HG03135 (cell line): ENCODE measurements around the gene CREB3L4.
"Not testable (repeated sequence)": the region's sequence is repeated elsewhere in the genome, so short reads cannot be mapped to it uniquely, and the experiment has no call there.

Experiments
- ATAC-seq: cut with Tn5 transposase; IDR thresholded peaks from one replicate; pipeline ENCODE4 v1.9.1; 2021; ENCODE audit warnings: mild to moderate bottlenecking, moderate library complexity; ENCODE audit not compliant: unreplicated experiment

CREB3L4 gene

DNA sequence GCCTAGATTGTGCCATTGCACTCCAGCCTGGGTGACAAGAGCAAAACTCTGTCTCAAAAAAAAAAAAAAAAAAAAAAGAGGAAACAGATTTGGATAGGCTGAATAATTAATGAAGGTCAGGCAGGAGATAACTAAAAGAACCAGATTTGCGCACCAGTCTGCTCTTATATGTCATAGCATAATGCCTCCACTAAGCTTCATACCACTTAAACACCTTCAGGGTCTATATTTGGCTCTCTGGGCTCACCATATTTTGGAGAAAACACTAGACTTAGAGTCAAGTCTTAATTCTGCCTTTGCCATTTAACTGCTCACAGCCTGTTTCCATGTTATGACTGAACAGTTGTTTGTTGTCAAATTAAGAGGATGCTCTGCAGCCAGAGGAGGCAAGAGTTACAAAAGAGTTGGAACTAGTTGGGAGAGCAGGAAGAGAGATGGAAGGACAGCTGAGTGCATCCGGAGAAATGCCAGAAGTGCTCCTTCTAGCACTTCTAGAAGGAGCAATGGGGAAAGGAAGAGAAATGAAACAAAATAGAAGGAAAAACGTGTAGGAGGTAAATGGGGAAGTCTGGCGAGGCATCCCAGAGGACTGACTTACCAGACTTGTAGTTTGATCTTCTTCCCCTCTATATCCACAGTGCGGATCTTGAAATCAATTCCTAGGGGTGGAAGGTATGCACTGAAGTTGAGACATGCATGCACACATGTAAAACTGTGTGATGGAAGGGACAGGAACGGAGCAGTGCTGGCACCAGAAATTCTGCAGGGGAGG, 16.6 kb downstream of the CREB3L4 start:
- no peak for ATAC-seq

DNA sequence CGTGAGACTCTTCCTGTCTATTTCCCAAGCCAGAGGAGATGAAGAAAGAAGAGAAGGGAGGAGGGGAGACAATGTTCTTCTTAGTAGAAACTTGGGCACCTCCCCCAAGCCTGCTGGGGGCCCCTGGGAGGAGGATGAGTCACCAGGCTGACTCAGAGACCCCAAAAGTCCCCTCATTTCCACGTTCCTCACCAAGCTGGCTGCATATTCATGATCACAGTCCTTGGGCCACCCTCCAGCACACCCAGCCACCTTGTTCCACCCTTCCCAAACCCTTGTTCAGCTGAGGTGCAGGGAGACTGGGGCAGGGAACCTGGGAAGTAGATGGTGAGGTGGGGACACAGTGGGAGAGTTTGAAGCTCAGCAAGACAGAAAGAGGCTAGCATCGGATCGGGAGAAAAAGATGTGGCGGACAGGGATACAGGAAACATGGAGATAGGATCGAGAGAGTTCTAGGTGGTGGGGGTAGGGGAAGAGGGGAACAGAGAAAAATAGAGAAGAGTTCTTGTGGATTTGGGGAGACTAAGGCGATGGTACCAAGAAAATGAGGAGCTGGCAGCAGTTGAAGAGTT, 17.7 kb downstream of the CREB3L4 start:
- ATAC-seq = no peak

GRCh38 chr1:153985941-153986761, 18.4 kb downstream of the CREB3L4 start, which contains the start of gene RAB13:
TSS of gene RAB13 (minus strand) at chr1:153986339. CDS start at chr1:153986236, 103 bp downstream.
- ATAC-seq = no peak

- no peak for ATAC-seq
Observed at GRCh38 chr1:153987621-153988020, 19.9 kb downstream of the CREB3L4 start.

GRCh38 chr1:153990468-153991150, 22.9 kb downstream of the CREB3L4 start, which contains the start of gene RPS27:
TSS of gene RPS27 (plus strand) at chr1:153990762. CDS start at chr1:153990797, 35 bp downstream.
- ATAC-seq = peak; percentile 81

DNA sequence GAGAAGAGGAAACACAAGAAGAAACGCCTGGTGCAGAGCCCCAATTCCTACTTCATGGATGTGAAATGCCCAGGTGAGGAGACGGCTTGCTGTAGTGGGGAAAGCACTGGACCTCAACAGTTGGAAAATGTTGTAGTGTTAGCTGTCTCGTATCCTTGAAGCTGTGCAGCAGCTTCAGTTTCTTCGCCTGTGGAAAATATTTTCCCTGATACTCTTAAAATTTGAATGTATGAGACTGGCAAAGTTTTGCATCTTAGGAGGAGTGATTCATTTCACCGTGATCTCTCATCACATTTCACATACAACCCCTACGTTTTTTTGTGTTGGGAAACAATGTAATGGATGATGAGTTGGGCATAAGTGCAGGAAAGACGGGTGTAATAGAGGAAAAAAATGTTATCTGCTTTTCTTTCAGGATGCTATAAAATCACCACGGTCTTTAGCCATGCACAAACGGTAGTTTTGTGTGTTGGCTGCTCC, 23.5 kb downstream of the CREB3L4 start:
- ATAC-seq = no peak

- no peak for ATAC-seq
Observed at GRCh38 chr1:153991806-153992205, 24.1 kb downstream of the CREB3L4 start.

DNA sequence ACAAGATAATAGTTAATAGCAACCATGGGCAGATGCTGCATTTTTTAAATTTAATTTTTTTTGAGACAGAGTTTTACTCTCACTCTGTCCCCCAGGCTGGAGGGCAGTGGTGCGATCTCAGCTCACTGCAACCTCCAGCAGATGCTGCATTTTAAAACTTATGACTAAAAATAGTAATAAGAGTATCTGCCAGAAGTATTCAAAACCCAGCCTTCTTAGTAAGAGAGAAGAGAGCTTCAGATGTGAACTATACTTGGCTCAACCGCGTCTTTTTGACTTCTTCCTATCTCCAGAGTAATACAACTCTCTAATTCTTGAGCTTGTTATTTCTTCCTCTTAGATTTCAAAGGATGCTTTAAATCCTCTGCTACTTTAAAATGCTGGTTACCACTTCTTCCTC, 27.5 kb downstream of the CREB3L4 start:
- no peak for ATAC-seq

- ATAC-seq = no peak
Observed at GRCh38 chr1:153995640-153996039, 27.9 kb downstream of the CREB3L4 start.

GRCh38 chr1:153996882-153997281, 29.2 kb downstream of the CREB3L4 start:
- ATAC-seq = not testable (repeated sequence)

GRCh38 chr1:154000420-154000819, 32.7 kb downstream of the CREB3L4 start:
- no peak for ATAC-seq

DNA sequence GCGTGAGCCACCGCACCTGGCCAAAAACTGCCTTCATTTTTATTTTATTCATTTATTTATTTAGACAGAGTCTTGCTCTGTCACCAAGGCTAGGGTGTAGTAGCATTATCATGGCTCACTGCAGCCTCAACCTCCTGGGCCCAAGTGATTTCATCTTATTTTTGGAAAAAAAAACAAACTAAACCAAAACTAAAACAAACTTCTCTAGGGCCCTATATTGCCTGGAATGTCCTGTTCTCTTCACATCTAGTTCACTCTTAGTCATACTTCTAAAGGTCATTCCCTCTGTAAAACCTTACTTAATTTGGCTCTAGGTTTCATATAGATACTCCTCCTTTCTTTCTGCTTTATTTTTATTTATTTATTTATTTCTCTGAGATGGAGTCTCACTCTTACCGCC, 38.4 kb downstream of the CREB3L4 start:
- ATAC-seq = no peak

- no peak for ATAC-seq
Observed at GRCh38 chr1:154012129-154012528, 44.4 kb downstream of the CREB3L4 start.

DNA sequence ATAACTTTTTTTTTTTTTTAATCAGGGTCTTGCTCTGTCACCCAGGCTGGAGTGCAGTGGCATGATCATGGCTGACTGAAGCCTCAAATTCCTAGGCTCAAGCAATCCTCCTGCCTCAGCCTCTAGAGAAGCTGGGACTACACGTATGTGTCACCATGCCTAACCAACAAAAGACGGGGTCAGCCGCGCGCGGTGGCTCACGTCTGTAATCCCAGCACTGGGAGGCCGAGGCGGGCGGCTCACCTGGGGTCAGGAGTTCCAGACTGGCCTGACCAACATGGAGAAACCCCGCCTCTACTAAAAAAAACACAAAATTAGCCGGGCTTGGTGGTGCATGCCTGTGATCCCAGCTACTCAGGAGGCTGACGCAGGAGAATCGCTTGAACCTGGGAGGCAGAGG, 44.8 kb downstream of the CREB3L4 start:
- ATAC-seq = not testable (repeated sequence)

DNA sequence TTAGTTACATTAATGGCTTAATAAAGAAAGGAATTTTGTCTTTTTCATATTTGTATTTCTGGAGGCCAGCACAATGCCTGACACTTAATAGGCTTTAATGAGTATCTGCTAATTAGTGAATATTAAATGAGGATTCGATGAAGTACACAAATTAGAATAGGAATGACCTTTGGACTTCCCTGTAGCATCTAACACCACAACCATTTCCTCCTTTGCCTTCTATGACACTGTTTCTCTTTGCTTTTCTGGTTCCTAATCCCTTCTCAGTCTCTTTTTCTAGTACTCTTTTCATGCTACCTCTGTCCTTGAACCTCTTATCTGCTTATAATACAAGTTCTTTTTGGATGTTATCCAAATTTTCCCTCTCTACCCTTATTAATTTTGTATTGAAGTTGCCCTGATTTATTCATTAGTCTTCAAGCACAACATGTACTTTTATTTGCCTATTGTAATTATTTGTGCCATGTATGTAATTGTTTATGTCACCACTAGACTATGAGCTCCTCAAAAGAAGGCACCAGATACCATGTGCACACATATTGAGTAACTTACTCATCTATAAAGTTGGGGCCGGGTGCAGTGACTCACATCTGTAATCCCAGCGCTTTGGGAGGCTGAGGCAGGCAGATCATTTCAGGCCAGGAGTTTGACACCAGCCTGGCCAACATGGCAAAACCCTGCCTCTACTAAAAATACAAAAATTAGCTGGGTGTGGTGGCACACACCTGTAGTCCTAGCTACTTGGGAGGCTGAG, 46.6 kb downstream of the CREB3L4 start:
- ATAC-seq = no peak

DNA sequence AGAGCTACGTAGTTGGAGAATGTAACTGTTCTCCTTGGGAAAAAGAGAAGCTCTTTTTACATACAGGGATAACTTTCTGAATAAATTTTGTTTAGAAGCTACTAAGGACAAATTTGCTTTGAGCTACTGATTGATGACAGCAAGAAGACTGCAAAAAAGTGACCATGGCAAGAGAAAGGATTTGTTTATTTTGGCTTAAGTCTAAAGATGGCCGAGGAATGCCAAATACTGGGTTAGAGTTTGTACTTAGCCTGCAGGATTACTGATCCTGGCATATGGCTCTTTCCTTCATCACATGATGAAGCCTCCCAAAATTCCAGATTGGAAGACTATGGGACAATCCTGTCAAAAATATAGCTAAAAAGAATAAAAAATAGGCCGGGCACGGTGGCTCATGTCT, 51.6 kb downstream of the CREB3L4 start:
- ATAC-seq = no peak

DNA sequence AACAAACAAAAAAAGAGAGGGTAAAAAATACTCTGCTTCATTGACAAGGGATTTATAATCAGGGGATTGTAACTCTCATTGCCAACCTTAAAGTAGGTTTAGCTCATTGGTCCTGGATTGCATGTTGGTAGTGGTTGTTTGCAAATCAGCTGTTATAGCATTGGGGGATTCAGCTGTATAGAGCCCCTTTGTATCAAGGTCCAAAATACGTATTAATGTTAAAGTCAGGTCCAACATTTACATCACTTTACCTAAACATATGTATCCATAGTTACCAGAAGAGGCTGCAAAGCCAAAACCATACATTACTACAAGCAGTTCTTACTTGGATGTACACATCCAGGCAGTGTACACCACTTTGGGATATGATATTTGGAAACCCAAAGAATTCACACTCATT, 52.2 kb downstream of the CREB3L4 start:
- ATAC-seq = no peak
